ENCODE data around the gene CNGB1.
"Not testable (repeated sequence)": the region's sequence is repeated elsewhere in the genome, so short reads cannot be mapped to it uniquely, and the experiment has no call there.

CNGB1 gene

GRCh38 chr16:57920215-57920879 is 50.6 kb downstream of the CNGB1 start:
- H3K27ac ChIP-seq (ENCODE audit: low read depth, low read length) = no peak overlapping the region
- no peak overlapping the region for H3K4me2 ChIP-seq (ENCODE audit: low read length)
- no peak overlapping the region for H2BK120ac ChIP-seq (ENCODE audit: insufficient read depth, low read length, poor library complexity)
- no peak overlapping the region for H4K91ac ChIP-seq (ENCODE audit: low read depth, low read length)
- H3K4ac ChIP-seq (ENCODE audit: low read depth, low read length) = no peak overlapping the region
- no peaks in the 10 kb centered on the region for H3K79me1 ChIP-seq (ENCODE audit: low read length)
- H3K14ac ChIP-seq (ENCODE audit: low read length) = no peak overlapping the region
- no peak overlapping the region for H3K18ac ChIP-seq (ENCODE audit: low read length)
- H3K9ac ChIP-seq (ENCODE audit: low read length) = no peak overlapping the region
- H3K4me3 ChIP-seq (ENCODE audit: low read depth, low read length) = no peak overlapping the region
- DNase-seq = no peak
- H2BK12ac ChIP-seq (ENCODE audit: low read length) = no peak overlapping the region
- H3K27me3 ChIP-seq (ENCODE audit: insufficient read depth, low read length) = no peaks in the 10 kb centered on the region
- H2BK5ac ChIP-seq (ENCODE audit: low read depth, low read length, poor library complexity) = no peak overlapping the region
- H4K12ac ChIP-seq (ENCODE audit: low read depth, low read length) = no peak overlapping the region
- peaks cover 0 to 2% of the 10 kb centered on the region in 2 experiments for H3K4me1 ChIP-seq (ENCODE audit: control insufficient read depth in 1 of 2, insufficient read depth in 2 of 2, low read length in 2 of 2)
- no peak overlapping the region for H2AK5ac ChIP-seq (ENCODE audit: low read length)
- H3K23ac ChIP-seq (ENCODE audit: low read length) = no peak overlapping the region
- no peak overlapping the region for H2AFZ ChIP-seq (ENCODE audit: insufficient read depth, low read length, poor library complexity)
- no CpG with 5 or more reads among the region's 14 CpGs for WGBS (ENCODE audit: extremely low coverage, insufficient coverage, insufficient read length)
- no peaks in the 10 kb centered on the region for H3K79me2 ChIP-seq (ENCODE audit: control insufficient read depth, insufficient read depth, low read length, poor library complexity)
- peaks cover under 1% of the 10 kb centered on the region for H3K9me3 ChIP-seq (ENCODE audit: insufficient read depth, low read depth, low read length)
- no peak overlapping the region for H4K8ac ChIP-seq (ENCODE audit: low read depth, low read length)
- no peaks in the 10 kb centered on the region for H3K36me3 ChIP-seq (ENCODE audit: control insufficient read depth in 1 of 2, insufficient read depth in 2 of 2, low read length in 2 of 2)

GRCh38 chr16:57918994-57919393 is 51.9 kb downstream of the CNGB1 start:
- H3K23ac ChIP-seq (ENCODE audit: low read length) = no peak overlapping the region
- peaks cover 2% of the 10 kb centered on the region for H3K9me3 ChIP-seq (ENCODE audit: insufficient read depth, low read depth, low read length)
- H3K4ac ChIP-seq (ENCODE audit: low read depth, low read length) = no peak overlapping the region
- H3K4me3 ChIP-seq (ENCODE audit: low read depth, low read length) = no peak overlapping the region
- H4K12ac ChIP-seq (ENCODE audit: low read depth, low read length) = no peak overlapping the region
- no peak overlapping the region for H3K18ac ChIP-seq (ENCODE audit: low read length)
- WGBS (ENCODE audit: extremely low coverage, insufficient coverage, insufficient read length) = no CpG with 5 or more reads among the region's 6 CpGs
- H2BK120ac ChIP-seq (ENCODE audit: insufficient read depth, low read length, poor library complexity) = no peak overlapping the region
- H3K27ac ChIP-seq (ENCODE audit: low read depth, low read length) = no peak overlapping the region
- no peaks in the 10 kb centered on the region for H3K27me3 ChIP-seq (ENCODE audit: insufficient read depth, low read length)
- H4K91ac ChIP-seq (ENCODE audit: low read depth, low read length) = no peak overlapping the region
- no peak for DNase-seq
- no peak overlapping the region for H2AK5ac ChIP-seq (ENCODE audit: low read length)
- no peaks in the 10 kb centered on the region for H3K36me3 ChIP-seq (ENCODE audit: control insufficient read depth in 1 of 2, insufficient read depth in 2 of 2, low read length in 2 of 2)
- peaks cover 0 to 2% of the 10 kb centered on the region in 2 experiments for H3K4me1 ChIP-seq (ENCODE audit: control insufficient read depth in 1 of 2, insufficient read depth in 2 of 2, low read length in 2 of 2)
- no peak overlapping the region for H2AFZ ChIP-seq (ENCODE audit: insufficient read depth, low read length, poor library complexity)
- no peak overlapping the region for H3K14ac ChIP-seq (ENCODE audit: low read length)
- no peak overlapping the region for H3K9ac ChIP-seq (ENCODE audit: low read length)
- H3K79me1 ChIP-seq (ENCODE audit: low read length) = no peaks in the 10 kb centered on the region
- H2BK12ac ChIP-seq (ENCODE audit: low read length) = no peak overlapping the region
- H3K4me2 ChIP-seq (ENCODE audit: low read length) = no peak overlapping the region
- no peaks in the 10 kb centered on the region for H3K79me2 ChIP-seq (ENCODE audit: control insufficient read depth, insufficient read depth, low read length, poor library complexity)
- no peak overlapping the region for H4K8ac ChIP-seq (ENCODE audit: low read depth, low read length)
- no peak overlapping the region for H2BK5ac ChIP-seq (ENCODE audit: low read depth, low read length, poor library complexity)

- Histone ChIP-seq H2BK12ac (ENCODE audit: low read length) (no peak overlapping the region), H3K9me3 (ENCODE audit: insufficient read depth, low read depth, low read length) (peaks cover 2% of the 10 kb centered on the region), H3K36me3 (ENCODE audit: control insufficient read depth in 1 of 2, insufficient read depth in 2 of 2, low read length in 2 of 2) (no peaks in the 10 kb centered on the region), H3K14ac (ENCODE audit: low read length) (no peak overlapping the region), H2AK5ac (ENCODE audit: low read length) (no peak overlapping the region), H4K12ac (ENCODE audit: low read depth, low read length) (no peak overlapping the region), H3K79me2 (ENCODE audit: control insufficient read depth, insufficient read depth, low read length, poor library complexity) (no peaks in the 10 kb centered on the region), H3K4me1 (ENCODE audit: control insufficient read depth in 1 of 2, insufficient read depth in 2 of 2, low read length in 2 of 2) (peaks cover 0 to 2% of the 10 kb centered on the region in 2 experiments), H3K27me3 (ENCODE audit: insufficient read depth, low read length) (no peaks in the 10 kb centered on the region), H4K8ac (ENCODE audit: low read depth, low read length) (no peak overlapping the region), H3K4me3 (ENCODE audit: low read depth, low read length) (no peak overlapping the region), H3K27ac (ENCODE audit: low read depth, low read length) (no peak overlapping the region), H2BK5ac (ENCODE audit: low read depth, low read length, poor library complexity) (no peak overlapping the region), H3K4ac (ENCODE audit: low read depth, low read length) (no peak overlapping the region), H3K23ac (ENCODE audit: low read length) (no peak overlapping the region), H2BK120ac (ENCODE audit: insufficient read depth, low read length, poor library complexity) (no peak overlapping the region), H3K79me1 (ENCODE audit: low read length) (no peaks in the 10 kb centered on the region), H2AFZ (ENCODE audit: insufficient read depth, low read length, poor library complexity) (no peak overlapping the region), H4K91ac (ENCODE audit: low read depth, low read length) (no peak overlapping the region), H3K18ac (ENCODE audit: low read length) (no peak overlapping the region), H3K9ac (ENCODE audit: low read length) (no peak overlapping the region), H3K4me2 (ENCODE audit: low read length) (no peak overlapping the region)
- no peak for DNase-seq
- WGBS (ENCODE audit: extremely low coverage, insufficient coverage, insufficient read length) = no CpG with 5 or more reads among the region's 3 CpGs
Measured at GRCh38 chr16:57918444-57918843, 52.5 kb downstream of the CNGB1 start.

GRCh38 chr16:57917929-57918328 is 53.0 kb downstream of the CNGB1 start:
- H3K79me2 ChIP-seq (ENCODE audit: control insufficient read depth, insufficient read depth, low read length, poor library complexity); H4K91ac ChIP-seq (ENCODE audit: low read depth, low read length); H3K4me2 ChIP-seq (ENCODE audit: low read length); H3K4ac ChIP-seq (ENCODE audit: low read depth, low read length); H3K27me3 ChIP-seq (ENCODE audit: insufficient read depth, low read length); DNase-seq; H3K14ac ChIP-seq (ENCODE audit: low read length); H3K23ac ChIP-seq (ENCODE audit: low read length); H4K12ac ChIP-seq (ENCODE audit: low read depth, low read length); H2BK12ac ChIP-seq (ENCODE audit: low read length); H3K18ac ChIP-seq (ENCODE audit: low read length); H3K36me3 ChIP-seq (ENCODE audit: control insufficient read depth in 1 of 2, insufficient read depth in 2 of 2, low read length in 2 of 2); H2BK120ac ChIP-seq (ENCODE audit: insufficient read depth, low read length, poor library complexity); H2AFZ ChIP-seq (ENCODE audit: insufficient read depth, low read length, poor library complexity); H2BK5ac ChIP-seq (ENCODE audit: low read depth, low read length, poor library complexity); H3K9ac ChIP-seq (ENCODE audit: low read length); H3K4me1 ChIP-seq (ENCODE audit: control insufficient read depth in 1 of 2, insufficient read depth in 2 of 2, low read length in 2 of 2); H3K79me1 ChIP-seq (ENCODE audit: low read length); H3K4me3 ChIP-seq (ENCODE audit: low read depth, low read length); H2AK5ac ChIP-seq (ENCODE audit: low read length); H3K27ac ChIP-seq (ENCODE audit: low read depth, low read length); H4K8ac ChIP-seq (ENCODE audit: low read depth, low read length); H3K9me3 ChIP-seq (ENCODE audit: insufficient read depth, low read depth, low read length): not testable (repeated sequence)

All from trophoblast cell (in vitro differentiated cells and primary cell).